HG03095 (cell line): Measurements from ENCODE around the gene ECSCR.
"Not testable (repeated sequence)": the region's sequence is repeated elsewhere in the genome, so short reads cannot be mapped to it uniquely, and the experiment has no call there.

Experiments
- ATAC-seq: cut with Tn5 transposase; IDR thresholded peaks from one replicate; pipeline ENCODE4 v1.9.1; 2021; ENCODE audit warnings: moderate library complexity; ENCODE audit not compliant: unreplicated experiment

ECSCR gene

GRCh38 chr5:139462586-139463276, at the start of gene ECSCR:
Gene ECSCR (minus strand): TSS chr5:139462743. CDS start chr5:139462670, 73 bp downstream.
- ATAC-seq = no peak

GRCh38 chr5:139504722-139505121, 42.2 kb upstream of the ECSCR start:
- ATAC-seq = not testable (repeated sequence)

- not testable (repeated sequence) for ATAC-seq
These were observed 41.3 kb upstream of the ECSCR start for GRCh38 chr5:139503879-139504278.

GRCh38 chr5:139503036-139503817, 40.7 kb upstream of the ECSCR start:
- not testable (repeated sequence) for ATAC-seq

GRCh38 chr5:139501381-139501780, 38.8 kb upstream of the ECSCR start:
- ATAC-seq = no peak

GRCh38 chr5:139495638-139496435, 33.3 kb upstream of the ECSCR start:
- ATAC-seq = no peak

- no peak for ATAC-seq
These were observed 32.3 kb upstream of the ECSCR start for GRCh38 chr5:139494832-139495231.

GRCh38 chr5:139494256-139494655, 31.7 kb upstream of the ECSCR start:
- ATAC-seq = no peak

GRCh38 chr5:139492700-139493192, 30.2 kb upstream of the ECSCR start:
- no peak for ATAC-seq

- no peak for ATAC-seq
These were observed 25.7 kb upstream of the ECSCR start for GRCh38 chr5:139488260-139488659.

GRCh38 chr5:139486201-139486600, 23.7 kb upstream of the ECSCR start:
- no peak for ATAC-seq

GRCh38 chr5:139482890-139483208, 20.3 kb upstream of the ECSCR start:
- not testable (repeated sequence) for ATAC-seq

GRCh38 chr5:139482050-139482889, 19.7 kb upstream of the ECSCR start, which contains the start of gene STING1:
Gene STING1 (minus strand): TSS chr5:139482758. CDS start chr5:139481704, 1,054 bp downstream.
- no peak for ATAC-seq

GRCh38 chr5:139481580-139482049, 19.1 kb upstream of the ECSCR start:
- ATAC-seq = no peak

- ATAC-seq = no peak
These were observed 18.6 kb upstream of the ECSCR start for GRCh38 chr5:139481122-139481533.

- ATAC-seq = not testable (repeated sequence)
These were observed 17.2 kb upstream of the ECSCR start for GRCh38 chr5:139479729-139480128.

- ATAC-seq = not testable (repeated sequence)
These were observed 16.3 kb upstream of the ECSCR start for GRCh38 chr5:139478657-139479423.

- no peak for ATAC-seq
These were observed 13.5 kb upstream of the ECSCR start for GRCh38 chr5:139475865-139476617.
